ENCODE data around the gene STXBP4.

STXBP4 gene

DNA sequence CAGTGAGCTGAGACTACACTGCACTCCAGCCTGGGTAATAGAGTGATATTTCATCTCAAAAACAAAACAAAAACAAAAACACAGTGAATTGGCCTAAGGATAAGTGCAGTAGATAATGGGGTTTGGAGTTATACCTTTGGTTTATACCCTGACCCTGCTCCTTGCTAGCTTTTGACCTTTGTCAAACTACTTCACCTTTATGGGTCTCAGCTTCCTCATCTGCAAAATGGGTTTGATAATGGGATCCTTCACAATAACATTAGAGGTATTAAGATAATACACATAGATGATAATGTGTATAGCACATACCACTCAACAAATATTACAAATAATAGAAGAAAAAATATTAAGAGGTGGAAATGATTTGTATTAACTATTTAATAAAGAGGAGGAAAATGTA lies 85.9 kb downstream of the STXBP4 start:
- H3K4me3 ChIP-seq (ENCODE audit: control insufficient read depth, low read depth, low read length), result no peak overlapping the region
- no peak for DNase-seq (ENCODE audit: low read depth)
- TF ChIP-seq, protein P1, sequence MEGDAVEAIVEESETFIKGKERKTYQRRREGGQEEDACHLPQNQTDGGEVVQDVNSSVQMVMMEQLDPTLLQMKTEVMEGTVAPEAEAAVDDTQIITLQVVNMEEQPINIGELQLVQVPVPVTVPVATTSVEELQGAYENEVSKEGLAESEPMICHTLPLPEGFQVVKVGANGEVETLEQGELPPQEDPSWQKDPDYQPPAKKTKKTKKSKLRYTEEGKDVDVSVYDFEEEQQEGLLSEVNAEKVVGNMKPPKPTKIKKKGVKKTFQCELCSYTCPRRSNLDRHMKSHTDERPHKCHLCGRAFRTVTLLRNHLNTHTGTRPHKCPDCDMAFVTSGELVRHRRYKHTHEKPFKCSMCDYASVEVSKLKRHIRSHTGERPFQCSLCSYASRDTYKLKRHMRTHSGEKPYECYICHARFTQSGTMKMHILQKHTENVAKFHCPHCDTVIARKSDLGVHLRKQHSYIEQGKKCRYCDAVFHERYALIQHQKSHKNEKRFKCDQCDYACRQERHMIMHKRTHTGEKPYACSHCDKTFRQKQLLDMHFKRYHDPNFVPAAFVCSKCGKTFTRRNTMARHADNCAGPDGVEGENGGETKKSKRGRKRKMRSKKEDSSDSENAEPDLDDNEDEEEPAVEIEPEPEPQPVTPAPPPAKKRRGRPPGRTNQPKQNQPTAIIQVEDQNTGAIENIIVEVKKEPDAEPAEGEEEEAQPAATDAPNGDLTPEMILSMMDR (IDR thresholded peaks at IDR 0.05; ENCODE audit: control insufficient read depth, insufficient read depth, low read depth, low read length, missing control alignments), result no peak

DNA sequence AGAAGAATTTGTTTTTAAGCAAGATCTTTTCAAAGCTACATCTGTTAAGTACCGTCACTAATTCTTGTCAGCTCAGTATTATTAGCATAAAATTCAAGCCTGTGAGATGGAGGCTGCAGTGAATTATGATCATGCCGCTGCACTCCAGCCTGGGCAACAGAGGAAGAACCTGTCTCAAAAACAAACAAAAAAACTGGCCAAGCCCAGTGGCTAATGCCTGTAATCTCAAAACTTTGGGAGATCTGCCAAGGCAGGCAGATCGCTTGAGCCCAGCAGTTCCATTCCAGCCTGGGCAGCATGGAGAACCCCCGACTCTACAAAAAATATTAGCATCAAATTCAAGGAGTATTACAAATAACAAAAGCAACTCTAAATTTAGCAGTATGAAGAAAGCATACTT lies 88.0 kb downstream of the STXBP4 start:
- no peak for DNase-seq (ENCODE audit: low read depth)
- no peak overlapping the region for H3K4me3 ChIP-seq (ENCODE audit: control insufficient read depth, low read depth, low read length)
- TF ChIP-seq, protein P1 (IDR thresholded peaks at IDR 0.05; ENCODE audit: control insufficient read depth, insufficient read depth, low read depth, low read length, missing control alignments), result no peak

DNA sequence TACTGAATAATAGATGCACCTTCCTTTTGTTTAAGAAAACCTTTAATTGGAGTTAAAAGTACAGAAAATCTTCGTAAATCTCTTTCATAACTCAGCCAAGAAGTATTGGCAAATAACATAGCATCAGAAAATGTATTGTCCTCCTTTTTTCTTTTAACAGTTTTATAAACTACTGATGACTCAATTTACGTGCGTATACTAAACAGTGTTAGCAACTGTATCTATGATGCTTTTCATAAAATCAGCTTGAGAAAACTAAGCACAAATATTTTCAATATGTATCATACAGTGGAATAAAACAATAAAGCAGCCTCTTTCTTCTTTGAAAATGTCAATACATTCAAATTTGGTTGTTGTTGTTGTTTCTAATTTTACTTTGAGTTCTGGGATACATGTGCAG lies 88.6 kb downstream of the STXBP4 start:
- TF ChIP-seq, protein P1 (IDR thresholded peaks at IDR 0.05; ENCODE audit: control insufficient read depth, insufficient read depth, low read depth, low read length, missing control alignments), result no peak
- no peak overlapping the region for H3K4me3 ChIP-seq (ENCODE audit: control insufficient read depth, low read depth, low read length)

DNA sequence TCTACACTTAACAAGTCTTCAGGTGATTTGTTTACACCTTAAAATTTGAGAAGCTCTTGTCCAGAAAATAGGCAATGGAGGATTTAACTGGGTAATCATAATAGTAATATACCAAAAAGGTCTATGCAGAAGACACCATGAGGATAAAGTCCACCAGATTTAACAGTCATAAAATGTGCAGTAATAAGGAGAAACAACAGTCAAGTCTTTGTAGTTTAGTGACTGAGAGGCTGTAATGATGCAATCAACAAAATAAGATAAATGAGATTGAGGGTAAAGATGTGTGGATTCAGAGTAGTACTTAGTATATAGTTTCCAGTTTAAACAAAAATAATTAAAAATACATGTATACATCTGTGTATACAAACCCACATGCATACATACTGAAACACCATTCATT lies 91.2 kb downstream of the STXBP4 start:
- no peak for DNase-seq (ENCODE audit: low read depth)
- TF ChIP-seq, protein P1 (IDR thresholded peaks at IDR 0.05; ENCODE audit: control insufficient read depth, insufficient read depth, low read depth, low read length, missing control alignments), result no peak
- H3K4me3 ChIP-seq (ENCODE audit: control insufficient read depth, low read depth, low read length), result no peak overlapping the region

More for the DNA sequence above, 88.6 kb downstream of the STXBP4 start:
- no peak for DNase-seq (ENCODE audit: low read depth)

DNA sequence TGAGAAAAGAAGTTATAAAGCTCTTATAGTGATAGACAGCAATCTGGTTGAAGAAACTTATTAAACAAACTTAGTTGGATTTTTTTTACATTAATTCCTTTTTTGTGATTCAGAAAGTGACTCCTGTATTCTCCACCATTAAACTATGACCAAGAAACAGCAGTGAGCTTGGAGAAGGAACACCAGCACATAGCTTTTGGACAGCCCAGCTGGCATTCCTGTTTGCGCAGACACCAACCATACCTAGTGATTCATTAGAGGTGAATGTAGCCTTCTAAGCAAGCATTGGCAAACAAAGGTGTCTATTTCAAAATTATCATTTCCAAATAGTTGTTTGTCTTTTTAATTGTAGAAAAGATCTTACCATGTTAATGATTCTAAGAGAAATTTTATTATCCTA lies 94.4 kb downstream of the STXBP4 start:
- DNase-seq (ENCODE audit: low read depth), result no peak
- TF ChIP-seq, protein P1 (IDR thresholded peaks at IDR 0.05; ENCODE audit: control insufficient read depth, insufficient read depth, low read depth, low read length, missing control alignments), result no peak
- no peak overlapping the region for H3K4me3 ChIP-seq (ENCODE audit: control insufficient read depth, low read depth, low read length)

DNA sequence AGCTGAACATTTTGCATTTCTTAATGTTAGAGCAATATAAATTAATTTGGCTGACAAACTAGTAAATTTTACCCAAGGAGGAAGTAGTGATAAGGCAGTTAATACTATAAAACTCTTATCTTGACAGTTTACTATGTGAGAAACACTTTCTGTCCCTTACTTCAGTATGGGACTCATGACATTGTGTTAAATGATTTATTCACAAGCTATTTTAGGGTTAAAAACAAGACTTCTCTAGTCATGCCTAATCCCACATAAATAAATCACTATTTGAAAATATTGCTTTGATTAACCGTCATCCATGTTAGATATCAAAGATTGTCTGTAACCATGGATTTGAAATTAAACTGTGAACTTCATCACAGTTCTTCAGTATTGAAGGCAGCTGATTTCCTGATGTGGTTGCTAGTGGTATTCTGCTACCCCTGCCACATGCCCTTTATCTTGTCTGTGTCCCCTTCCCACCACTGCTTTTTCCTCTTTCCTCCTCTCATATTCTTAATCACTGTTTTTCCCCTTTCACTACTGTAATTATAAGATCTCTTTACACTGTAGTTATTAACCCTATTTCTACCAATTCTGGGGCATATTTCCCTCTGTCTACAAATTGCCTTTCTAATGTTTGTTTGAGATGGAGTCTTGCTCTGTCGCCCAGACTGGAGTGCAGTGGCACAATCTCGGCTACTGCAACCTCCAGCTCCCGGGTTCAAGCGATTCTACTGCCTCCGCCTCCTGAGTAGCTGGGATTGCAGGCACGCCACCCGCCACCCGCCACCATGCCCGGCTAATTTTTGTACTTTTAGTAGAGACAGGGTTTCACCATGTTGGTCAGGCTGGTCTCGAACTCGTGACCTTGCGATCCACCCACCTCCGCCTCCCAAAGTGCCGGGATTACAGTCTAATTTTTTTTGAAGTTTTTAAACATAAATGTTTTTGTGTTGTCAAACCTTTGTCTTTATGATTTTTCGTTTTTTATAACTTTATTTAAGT lies 95.6 kb downstream of the STXBP4 start:
- H3K4me3 ChIP-seq (ENCODE audit: control insufficient read depth, low read depth, low read length), result no peak overlapping the region
- no peak for DNase-seq (ENCODE audit: low read depth)
- TF ChIP-seq, protein P1 (IDR thresholded peaks at IDR 0.05; ENCODE audit: control insufficient read depth, insufficient read depth, low read depth, low read length, missing control alignments), result no peak

All from AG09309 (cell line).